ENCODE results near the gene SDK1.

The SDK1 gene

DNA sequence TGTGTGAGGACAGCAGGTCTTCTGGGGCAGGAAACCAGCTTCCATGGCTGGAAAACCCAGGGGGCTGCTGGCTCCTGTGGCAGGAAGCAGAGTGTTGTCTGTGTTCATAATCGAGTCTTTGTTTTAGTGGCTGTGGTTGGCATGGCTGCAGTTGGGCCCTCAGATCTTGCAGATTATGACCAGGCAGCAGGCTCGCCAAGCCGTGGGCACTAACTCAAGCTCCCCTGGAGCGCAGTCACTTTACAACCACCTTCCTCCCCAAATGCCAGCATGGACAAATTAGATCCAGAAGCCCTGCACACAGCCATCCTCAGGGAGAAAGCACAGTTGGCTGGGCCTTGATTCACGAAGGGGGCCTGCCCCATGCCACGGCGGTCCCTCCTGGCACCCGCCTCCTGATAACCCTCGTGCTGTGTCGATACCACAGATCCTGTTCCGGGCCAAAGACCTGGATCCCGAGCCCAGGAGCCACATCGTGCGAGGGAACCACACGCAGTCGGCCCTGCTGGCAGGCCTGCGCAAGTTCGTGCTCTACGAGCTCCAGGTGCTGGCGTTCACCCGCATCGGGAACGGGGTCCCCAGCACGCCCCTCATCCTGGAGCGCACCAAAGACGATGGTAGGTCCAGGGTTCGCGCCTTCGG is 828.5 kb downstream of the SDK1 start:
- DNase-seq = no peak

DNA sequence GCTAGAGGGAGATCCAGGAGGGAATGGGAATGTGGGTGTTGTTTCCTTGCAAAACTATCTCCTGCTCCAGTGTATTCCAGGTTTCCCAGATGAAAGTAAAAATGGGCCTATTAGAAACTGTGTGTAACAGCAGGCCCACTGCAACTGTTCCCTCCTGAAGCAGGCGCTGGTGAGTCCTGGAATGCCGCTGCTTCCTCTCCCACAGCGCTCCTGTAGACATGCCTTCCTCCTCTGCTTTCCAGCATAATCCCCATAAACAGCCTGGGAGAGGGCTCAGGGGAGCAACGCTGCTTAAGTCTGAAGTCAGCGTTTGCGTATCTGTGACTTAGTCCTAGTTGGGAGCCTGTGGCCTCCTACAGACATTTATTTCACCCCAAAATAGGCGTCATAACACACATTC is 830.0 kb downstream of the SDK1 start:
- DNase-seq = no peak

DNA sequence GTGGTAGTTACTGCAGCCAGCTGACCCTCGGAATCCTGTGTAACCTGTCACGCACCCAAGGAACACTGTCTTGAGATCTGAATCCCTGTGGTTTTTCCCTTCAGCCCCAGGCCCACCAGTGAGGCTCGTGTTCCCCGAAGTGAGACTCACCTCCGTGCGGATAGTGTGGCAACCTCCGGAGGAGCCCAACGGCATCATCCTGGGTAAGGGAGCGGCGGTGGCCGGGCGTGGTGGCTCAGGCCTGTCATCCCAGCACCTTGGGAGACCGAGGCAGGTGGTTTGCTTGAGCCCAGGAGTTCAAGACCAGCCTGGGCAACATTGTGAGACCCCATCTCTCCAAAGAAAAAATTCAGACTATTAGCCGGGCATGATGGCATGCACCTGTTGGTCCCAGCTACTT is 831.2 kb downstream of the SDK1 start:
- no peak for DNase-seq

DNA sequence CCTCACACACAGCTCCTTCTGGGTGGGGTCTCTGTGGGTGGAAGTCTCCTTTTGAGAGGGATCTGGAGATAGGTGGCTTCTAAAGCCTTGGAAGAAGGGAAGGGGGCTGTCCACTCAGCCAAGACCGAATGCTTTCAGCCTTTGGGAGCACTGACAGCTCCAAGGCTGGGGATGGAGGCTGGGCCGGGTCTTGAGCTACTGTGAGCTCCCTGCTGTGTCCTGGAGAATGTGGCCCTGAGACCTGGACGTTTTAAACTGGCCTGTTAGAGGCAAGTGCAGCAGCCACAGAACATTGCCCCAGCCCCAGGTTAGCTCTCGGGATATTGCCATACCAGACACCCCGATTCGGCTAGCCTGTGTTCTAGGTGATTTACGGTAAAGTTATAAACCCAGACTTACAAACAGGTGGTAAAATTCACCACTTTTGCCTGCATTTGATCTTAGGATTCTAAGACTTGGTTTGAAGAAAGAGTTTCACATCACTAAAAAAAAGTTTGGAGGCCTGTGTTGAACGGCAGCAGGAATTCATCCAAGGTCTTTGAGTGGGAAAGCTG is 832.5 kb downstream of the SDK1 start:
- DNase-seq = no peak

DNA sequence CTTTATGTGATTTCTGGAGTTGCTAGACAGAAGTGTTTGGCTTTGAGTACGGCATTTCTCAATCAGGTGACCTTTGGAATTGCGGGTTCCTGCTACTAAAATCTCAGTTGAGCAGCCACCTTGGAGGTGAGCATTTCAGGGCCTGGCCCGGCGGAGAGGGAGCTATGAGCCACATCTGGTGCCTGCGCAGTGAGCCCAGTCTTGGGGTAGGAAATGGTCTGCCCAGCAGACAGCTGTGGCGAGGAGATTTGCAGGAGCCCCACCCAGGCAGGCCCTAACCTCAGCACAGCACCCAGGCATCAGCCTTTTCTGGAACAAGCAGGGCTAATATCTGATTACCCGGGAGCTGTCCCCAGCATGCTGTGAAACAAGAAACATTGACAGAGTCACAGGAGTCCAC is 833.2 kb downstream of the SDK1 start:
- no peak for DNase-seq

DNA sequence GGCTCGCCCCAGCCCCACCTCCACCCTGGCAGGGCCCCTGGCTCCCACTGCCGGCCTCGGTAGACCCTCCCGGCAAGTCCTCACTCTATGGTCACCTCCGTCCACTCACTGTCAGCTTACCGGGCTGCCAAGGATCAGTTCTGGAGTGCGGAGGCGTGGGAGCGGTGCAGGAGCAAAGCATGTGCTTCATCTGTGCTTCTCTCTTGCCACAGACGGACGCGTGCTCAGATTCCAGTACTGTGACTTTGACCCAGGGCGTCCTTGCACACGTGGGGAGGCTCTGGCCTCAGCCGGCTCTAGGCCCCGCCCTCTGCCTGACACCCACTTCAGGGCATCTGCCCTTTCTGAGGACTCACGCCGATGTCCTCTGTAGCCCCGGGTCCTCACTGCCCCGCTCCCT is 833.6 kb downstream of the SDK1 start:
- no peak for DNase-seq

DNA sequence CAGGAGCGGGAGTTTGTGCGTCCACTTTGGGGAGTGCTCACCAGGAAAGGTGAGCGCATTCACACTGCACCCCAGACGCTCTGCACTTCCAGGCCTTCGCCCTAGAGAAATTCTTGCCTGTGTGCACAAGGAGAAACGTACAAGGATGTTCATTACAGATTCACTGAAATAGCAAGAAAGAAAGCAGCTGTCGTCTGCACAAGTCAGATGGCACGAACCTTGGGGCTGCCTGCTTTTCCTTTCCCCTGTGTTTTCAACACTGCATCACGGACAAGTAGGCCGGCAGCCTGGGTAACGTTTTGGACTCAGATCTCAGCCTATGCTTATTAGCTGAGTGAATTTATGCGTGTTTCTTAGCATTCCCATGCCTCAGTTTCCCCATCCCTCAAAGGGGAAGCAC is 834.2 kb downstream of the SDK1 start:
- no peak for DNase-seq

DNA sequence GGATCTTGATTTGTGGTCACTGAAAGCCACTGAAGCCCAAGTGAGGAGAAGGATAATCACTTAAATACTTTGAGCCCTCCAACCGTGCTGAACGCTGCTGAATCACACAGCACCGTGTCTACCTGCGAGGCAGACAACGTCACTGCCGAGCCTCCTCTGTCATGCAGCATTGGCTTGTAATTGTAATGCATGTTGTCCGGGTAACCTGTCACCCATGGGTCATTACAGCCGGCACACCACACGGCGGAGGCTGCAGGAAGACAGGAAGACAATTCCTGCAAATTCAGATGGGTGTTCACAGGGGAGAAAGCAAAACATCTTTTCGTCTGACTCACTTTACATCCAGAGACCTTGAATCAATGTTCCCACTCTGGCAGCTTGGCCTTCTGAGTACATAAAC is 835.0 kb downstream of the SDK1 start:
- DNase-seq = no peak

DNA sequence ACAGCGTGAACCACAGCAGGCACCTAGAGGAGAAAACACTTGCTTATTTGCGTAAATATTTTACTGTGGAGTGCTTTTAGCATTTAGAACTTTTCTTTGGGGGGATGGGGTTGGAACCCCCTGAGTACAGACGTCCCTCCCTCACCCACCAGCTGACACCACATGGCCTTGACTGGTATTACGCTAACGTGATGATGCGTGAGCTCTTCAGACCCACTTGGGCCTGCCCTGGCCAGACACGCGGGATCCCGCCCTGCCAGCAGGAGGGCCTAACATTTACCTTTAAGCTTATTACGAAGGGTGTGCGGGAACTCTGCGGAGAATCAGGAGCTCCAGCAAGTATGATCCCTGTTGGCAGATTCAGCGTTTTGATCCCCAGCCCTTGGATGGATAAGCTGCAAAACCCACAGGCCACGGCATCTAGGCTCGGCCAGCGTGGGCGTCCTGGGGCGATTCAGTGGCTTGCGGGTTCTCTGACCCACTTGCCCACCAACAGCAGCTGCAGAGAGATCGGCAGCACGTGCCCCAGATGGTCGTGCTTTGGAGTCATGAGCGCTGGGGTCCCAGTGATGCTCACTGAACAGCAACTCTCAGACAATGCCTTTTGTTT is 835.6 kb downstream of the SDK1 start:
- DNase-seq = no peak

DNA sequence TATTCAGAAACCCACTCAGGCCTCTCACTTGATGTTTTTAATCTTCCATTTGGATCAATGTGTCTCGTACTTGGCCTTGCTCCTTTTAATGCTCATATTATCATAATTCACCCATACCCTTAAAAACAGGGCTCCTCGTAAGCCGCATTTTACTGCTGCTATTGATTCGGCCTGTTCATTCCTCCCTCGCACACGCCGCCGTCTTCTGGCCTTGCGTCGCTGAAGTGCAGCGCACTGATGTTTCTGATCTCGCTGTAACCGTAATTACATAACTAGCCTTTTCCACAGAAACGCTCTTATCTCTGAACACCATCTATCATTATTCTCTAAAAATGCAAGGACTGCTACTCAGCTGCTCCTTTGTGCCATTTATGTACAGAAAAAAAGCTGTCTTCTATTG is 836.5 kb downstream of the SDK1 start:
- DNase-seq = no peak

DNA sequence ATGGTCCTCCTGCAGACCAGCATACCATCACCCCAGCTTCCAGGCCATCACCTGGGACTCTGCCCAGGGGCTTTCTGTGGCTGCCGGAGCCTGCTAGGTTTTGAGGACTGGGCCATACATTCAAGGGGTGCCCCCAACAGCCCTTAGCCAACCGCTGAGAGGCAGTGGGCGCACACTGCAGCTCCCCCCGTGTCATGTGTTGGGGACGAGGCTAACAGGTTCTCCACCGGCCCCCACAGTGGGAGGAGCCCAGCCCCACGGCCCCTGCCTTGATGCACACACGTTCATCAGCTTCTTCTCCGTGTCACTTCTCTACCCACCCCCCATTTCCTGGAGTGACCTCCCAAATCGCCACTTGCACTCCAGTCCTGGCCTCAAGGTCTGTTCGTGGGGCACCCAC is 837.8 kb downstream of the SDK1 start:
- DNase-seq = no peak

DNA sequence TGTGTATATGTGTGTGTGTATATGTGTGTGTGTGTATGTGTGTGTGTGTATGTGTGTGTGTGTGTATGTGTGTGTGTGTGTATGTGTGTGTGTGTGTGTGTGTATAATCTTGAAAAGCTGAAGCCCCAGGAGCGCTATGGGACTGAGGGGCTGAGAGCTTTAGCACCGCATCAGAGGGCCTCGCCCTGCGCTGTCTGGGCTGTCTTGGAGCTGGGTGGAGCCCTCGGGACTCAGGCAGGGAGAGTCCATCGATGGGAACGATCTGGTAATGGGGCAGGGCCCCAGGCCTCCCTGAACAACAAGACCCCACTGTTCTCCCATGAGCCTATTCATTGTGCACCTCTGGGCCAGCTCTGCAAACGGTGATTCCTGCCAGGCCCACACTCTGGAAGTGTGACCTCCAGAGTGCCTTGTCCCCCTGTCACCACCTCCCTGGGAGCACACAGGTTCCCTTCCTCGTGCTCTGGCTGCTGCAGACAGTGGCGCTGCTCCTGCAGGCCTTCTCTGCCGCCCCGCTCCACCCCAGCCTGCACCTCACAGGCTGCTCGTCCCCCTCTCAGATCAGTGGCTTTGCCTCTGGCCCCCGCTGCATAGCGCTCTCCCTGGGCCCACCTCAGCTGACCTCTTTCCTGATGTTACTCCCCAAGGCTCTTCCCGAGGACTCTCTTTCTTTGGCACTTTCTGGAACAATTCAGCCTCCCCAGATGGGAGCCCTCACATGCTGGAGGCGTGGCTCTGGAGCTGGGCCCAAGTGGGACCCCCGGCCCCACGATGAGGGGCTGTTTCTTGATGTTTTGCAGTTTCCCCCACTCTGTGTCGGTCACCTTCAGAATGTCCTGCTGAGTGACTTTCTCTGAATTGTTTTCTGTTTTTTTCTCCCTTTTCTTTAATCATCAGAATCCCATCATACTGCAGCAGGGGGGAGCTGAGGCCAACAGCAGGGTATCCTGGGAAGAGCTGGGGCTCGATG is 838.9 kb downstream of the SDK1 start:
- DNase-seq = no peak

DNA sequence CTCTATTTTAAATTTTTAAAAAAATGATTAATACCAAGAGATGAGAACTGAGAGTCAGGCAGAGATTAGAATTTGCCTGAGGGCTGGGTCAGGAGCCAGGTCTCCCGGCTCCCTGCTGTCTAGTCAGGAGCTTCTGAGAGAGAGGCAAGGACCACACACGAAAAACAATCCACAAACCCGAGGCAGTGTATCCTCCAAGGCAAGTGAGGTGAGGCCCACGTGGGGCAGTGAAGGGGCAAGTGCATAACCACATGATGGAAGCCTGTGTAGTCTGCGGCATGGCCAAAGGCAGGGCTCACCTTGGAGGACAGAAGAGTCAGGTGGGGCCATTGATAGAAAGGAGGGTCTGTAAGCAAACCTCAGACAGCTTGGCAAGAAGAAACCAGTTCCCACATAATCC is 839.9 kb downstream of the SDK1 start:
- DNase-seq = no peak

DNA sequence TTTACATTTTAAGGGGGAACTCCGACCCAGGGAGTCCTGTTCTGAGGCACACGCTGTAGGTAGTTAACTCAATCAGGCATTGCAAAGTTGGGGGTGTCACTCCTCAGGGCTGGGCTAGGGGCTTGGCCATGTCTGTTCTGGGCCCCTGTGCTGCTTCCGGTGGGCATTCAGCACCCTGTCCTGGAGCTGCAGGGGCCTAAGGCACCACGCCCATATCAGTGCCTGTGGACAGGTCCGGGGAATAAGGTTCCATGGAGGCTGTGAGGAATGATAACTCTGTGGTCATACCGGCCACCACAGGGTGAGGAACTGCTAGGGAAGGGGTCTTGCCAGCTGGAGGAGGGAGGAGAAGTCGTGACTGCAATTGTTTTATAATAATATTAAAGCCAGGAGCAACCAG is 842.0 kb downstream of the SDK1 start:
- DNase-seq = no peak

DNA sequence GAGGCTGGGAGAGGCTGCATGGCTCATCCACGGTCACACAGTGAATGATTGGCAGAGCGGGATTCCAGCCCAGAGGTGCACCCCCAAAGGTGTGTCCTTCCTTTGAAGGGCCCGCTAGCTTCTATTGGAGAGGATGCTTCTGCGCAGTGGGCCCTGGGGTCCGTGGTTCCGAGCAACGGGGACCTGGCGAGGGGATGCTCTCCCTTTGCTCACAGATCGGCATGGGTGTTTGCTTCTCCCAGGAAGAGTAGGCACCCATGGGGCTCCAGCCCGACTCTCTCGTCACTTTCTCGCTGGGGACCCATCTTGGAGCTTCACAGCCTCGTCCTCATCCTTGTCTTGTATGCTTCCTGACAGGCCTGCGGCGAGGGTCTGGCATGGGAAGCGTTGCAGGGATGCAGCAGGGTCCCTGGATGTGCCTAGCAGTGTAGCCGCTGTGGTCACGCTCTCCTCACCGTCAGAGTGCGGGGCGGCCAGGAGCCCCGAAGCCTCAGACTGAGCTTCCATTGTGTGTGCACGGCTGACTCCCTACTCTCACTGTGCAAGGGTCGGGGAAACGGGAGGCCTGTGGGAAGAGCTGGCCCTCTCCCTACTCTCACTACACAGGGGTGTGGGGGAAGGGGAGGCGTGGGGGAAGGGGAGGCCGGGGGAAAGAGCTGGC is 842.6 kb downstream of the SDK1 start:
- no peak for DNase-seq

DNA sequence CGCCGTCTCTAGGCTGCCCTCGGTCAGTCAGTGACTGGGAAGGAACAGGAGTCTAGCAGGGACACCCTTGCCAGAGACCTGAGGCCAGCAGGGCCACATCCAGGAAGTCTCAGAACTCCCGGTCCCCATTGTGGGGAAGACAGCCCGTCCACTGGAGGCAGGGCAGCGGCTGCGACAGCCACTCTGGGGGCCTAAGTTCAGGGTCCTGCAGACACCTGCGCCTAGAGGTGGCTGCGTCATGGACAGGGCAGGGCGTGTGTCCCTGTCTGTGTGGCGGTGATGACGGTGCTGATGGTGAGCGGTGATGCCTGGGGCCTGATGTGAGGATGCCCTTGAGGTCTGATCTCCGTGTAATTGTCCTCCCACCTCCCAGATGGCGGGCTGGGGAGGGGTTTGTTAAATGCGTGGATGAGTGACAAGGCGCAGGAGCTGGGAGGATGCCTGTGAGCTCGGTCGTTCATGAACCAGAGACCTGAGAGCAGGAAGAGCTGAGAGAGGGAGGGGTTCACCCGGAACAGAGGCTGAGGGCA is 843.2 kb downstream of the SDK1 start:
- DNase-seq = no peak

DNA sequence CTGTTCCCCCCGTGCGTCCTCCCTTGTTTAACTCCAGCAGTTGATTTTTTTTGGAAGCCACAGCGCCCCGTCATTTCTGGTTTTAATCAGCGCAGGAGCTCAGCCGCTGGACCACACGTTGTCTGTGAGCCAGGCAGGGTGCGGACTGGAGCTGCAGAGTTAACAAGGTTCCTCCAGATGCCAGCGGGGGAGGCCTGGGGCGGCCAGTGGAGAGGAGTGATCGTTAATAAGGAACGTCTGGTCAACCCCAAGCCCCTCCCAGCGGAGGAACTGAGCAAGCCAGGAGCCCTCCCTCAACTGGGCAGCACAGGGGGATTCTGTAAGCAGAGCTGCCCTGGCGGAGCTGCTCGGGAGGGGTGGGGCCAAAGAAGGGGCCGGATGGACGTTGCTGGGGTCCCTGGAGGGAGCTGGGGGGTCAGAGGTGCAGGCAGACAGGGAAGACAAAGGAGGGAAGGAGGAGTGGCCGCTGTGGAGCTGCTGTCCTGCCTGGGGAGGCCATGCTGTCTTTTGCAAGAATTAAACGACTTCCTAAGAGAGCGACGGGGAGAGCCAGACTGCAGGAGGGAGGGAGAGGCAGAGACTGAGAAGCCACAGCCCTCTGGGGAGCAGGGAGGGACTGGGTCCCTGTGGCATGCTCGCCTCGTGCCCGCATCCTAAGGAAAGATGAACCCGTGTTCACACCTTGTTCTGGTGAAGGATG is 843.9 kb downstream of the SDK1 start:
- no peak for DNase-seq

DNA sequence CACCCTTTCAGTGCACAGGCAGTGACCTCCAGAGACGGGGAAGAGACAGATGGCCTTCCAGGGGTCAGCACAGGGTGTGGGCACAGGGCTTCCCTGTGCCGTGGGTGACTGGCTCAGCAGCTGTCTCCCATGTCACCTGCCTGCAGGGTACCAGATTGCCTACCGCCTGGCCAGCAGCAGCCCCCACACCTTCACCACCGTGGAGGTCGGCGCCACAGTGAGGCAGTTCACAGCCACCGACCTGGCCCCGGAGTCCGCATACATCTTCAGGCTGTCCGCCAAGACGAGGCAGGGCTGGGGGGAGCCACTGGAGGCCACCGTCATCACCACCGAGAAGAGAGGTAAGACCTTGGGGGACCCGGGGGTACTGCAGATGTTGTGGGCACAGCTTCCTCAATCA is 844.5 kb downstream of the SDK1 start:
- DNase-seq = no peak

DNA sequence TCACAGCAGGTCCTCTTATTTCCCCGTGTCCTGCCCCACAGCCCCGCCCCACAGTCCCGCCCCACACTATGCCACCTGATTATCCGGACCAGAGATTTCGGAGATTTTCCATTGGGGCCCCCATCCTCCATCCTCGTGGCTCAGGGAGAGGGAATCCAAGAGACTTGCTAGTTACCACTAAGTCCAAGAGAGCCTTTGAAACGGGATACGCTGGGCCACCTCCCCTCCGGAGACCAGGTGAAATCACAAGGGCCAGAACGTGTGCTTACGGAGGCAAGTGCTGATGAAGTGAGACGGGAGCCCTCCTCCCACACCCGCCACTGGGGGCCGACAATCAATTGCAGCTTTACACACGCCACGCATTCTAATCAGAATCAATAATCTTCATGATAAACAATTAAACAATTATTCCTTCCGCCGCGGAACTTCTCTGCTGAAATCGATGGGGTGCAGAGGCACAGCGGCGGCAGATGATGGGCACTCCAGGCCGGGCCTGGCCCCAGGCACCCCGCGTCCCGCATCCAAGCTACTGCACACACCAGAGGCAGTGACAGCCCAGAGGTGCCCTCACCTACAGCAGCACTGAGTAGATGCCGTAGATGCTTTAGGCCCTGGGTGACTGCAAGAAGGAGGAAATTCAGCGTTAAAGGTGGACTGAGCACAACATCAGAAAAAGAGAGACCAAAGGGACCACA is 847.0 kb downstream of the SDK1 start:
- DNase-seq = no peak

DNA sequence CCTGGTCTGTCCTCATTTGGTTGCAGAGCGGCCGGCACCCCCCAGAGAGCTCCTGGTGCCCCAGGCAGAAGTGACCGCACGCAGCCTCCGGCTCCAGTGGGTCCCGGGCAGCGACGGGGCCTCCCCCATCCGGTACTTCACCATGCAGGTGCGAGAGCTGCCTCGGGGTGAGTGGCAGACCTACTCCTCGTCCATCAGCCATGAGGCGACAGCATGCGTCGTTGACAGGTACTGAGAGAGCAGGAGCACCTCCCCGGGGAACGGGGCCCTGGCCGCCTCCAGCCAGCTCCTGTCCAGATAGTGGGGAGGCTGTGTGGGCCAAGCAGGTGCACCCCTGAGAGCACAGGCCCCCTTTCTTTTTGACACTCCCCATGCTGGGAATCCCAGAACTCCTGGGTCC is 848.2 kb downstream of the SDK1 start:
- DNase-seq = no peak

DNA sequence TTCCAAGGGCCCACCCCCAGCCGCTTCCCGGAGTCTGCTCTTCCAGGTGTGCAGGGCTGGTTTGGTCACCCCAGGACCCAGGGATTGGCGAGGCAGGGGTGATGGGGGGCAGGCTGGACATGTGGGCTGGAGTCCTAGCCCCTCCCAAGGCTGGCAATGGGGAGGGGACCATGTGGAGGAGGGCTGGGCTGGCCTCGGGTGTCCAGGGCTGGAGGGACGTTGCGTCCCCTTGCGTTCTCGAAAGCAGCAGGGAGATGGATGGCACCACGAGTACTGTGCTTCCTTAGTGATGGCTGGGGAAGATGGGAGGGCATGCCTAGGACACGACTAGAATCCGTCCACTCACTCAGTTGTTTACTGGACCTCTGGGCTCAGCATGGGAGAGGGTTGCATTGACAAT is 848.6 kb downstream of the SDK1 start:
- no peak for DNase-seq

DNA sequence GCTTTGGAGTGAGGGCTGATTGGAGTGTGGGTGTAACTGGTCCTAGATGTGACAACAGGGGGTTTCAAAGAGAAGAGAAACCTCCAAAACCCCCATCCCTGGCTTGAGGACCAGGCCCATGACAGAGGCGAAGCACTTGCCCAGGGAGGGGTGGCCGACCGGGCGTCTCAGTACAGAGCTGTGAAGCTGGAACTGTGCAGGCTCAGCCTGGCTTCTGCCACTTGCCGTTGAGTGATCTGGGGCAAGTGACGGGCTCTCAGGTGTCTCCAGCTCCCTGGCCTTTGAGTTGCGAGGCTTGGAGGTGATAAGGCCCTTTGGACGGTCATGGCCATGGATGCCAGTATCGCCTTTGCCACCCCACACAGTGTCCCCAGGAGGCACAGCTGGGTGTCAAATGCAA is 849.7 kb downstream of the SDK1 start:
- no peak for DNase-seq
